CD14-positive monocyte (primary cell): ENCODE results near the gene FAM110D. TPM values are rescaled to one million over a fixed set of nuclear protein-coding genes. Genes with fewer than 3 reads are reported as not detected.

ENCODE experiments used
- DNase-seq, 3 donors: peaks; one replicate each; pipeline ENCODE4 v3.0.0-alpha.2; 2011 to 2022
- H2AFZ ChIP-seq: 2 replicates; pipeline ENCODE4 v1.6.0; 2012; ENCODE audit warnings: mild to moderate bottlenecking, low read depth, low read length, inconsistent platforms; ENCODE audit not compliant: insufficient read depth, poor library complexity, severe bottlenecking
- H3K27ac ChIP-seq, 2 donors: 1 replicate in 1 of 2; 2 replicates in 1 of 2; pipeline ENCODE4 v1.5.1; 2012 to 2013; ENCODE audit warnings: low read length in 2 of 2, control low read depth in 1 of 2, inconsistent platforms in 1 of 2, low read depth in 1 of 2, mild to moderate bottlenecking in 1 of 2
- H3K27me3 ChIP-seq, 2 donors: one replicate each; pipeline versions ENCODE4 v1.6.0 to v1.6.1; 2011 to 2013; ENCODE audit warnings: low read length in 2 of 2; ENCODE audit not compliant: control insufficient read depth in 2 of 2, insufficient read depth in 2 of 2
- H3K36me3 ChIP-seq, 2 donors: replicated peaks in 1 of 2; 1 replicate in 1 of 2; 2 replicates in 1 of 2; pipeline versions ENCODE4 v1.5.1 to v1.6.1; 2012 to 2013; ENCODE audit warnings: low read length in 2 of 2, control low read depth in 1 of 2, inconsistent platforms in 1 of 2, mild to moderate bottlenecking in 1 of 2; ENCODE audit not compliant: insufficient read depth in 2 of 2, control insufficient read depth in 1 of 2
- H3K4me1 ChIP-seq, 2 donors: 1 replicate in 1 of 2; 2 replicates in 1 of 2; pipeline versions ENCODE4 v1.5.1 to v1.6.1; 2012 to 2013; ENCODE audit warnings: low read length in 2 of 2, control low read depth in 1 of 2, inconsistent platforms in 1 of 2, mild to moderate bottlenecking in 1 of 2, moderate library complexity in 1 of 2; ENCODE audit not compliant: insufficient read depth in 2 of 2, control insufficient read depth in 1 of 2
- H3K4me2 ChIP-seq: replicated peaks from 2 replicates; pipeline ENCODE3; 2012; ENCODE audit warnings: low read length, moderate library complexity, mild to moderate bottlenecking; ENCODE audit not compliant: poor library complexity, severe bottlenecking; ENCODE audit errors: extremely low read depth
- H3K4me3 ChIP-seq, 3 experiments: fragments of 200-600 bp in 1 of 3; sonication (generic) in 1 of 3; replicated peaks in 1 of 3; 1 replicate in 2 of 3; 2 replicates in 1 of 3; pipeline ENCODE4 v1.5.1; 2011 to 2013; ENCODE audit warnings: low read length in 3 of 3, mild to moderate bottlenecking in 3 of 3, control low read depth in 2 of 3, low read depth in 2 of 3, inconsistent platforms in 1 of 3, moderate library complexity in 1 of 3
- H3K79me2 ChIP-seq: 2 replicates; pipeline ENCODE4 v1.6.0; 2012; ENCODE audit warnings: mild to moderate bottlenecking, control low read depth, inconsistent platforms, low read length, moderate library complexity; ENCODE audit not compliant: insufficient read depth
- H3K9ac ChIP-seq: 2 replicates; pipeline ENCODE4 v1.6.0; 2017; ENCODE audit warnings: low read length, mild to moderate bottlenecking; ENCODE audit not compliant: insufficient read depth, poor library complexity, severe bottlenecking
- H3K9me3 ChIP-seq, 2 donors: replicated peaks in 1 of 2; 1 replicate in 1 of 2; 2 replicates in 1 of 2; pipeline versions ENCODE4 v1.5.1 to v1.6.1; 2012 to 2013; ENCODE audit warnings: low read length in 2 of 2, control low read depth in 1 of 2; ENCODE audit not compliant: control insufficient read depth in 1 of 2, insufficient read depth in 1 of 2
- H4K20me1 ChIP-seq: 2 replicates; pipeline ENCODE4 v1.6.0; 2012; ENCODE audit warnings: mild to moderate bottlenecking, low read length, control low read depth, moderate library complexity; ENCODE audit not compliant: insufficient read depth
- H3K27ac Mint-ChIP-seq, 7 donors: one replicate each; pipeline ENCODE4 v1.8.0; 2020; ENCODE audit warnings: mild to moderate bottlenecking in 7 of 7, mixed read lengths in 7 of 7, moderate library complexity in 6 of 7, inconsistent platforms in 2 of 7
- H3K27me3 Mint-ChIP-seq, 3 donors: one replicate each; pipeline ENCODE4 v1.8.0; 2021 to 2022; ENCODE audit warnings: low read depth in 3 of 3, mild to moderate bottlenecking in 3 of 3, mixed read lengths in 3 of 3, moderate library complexity in 3 of 3, inconsistent platforms in 1 of 3
- H3K36me3 Mint-ChIP-seq, 2 donors: one replicate each; pipeline ENCODE4 v1.8.0; 2020; ENCODE audit warnings: mixed read lengths in 2 of 2, inconsistent platforms in 1 of 2, mild to moderate bottlenecking in 1 of 2
- H3K4me1 Mint-ChIP-seq: one replicate; pipeline ENCODE4 v1.8.0; 2020; ENCODE audit warnings: mild to moderate bottlenecking, mixed read lengths
- H3K4me3 Mint-ChIP-seq, 2 donors: one replicate each; pipeline ENCODE4 v1.8.0; 2020; ENCODE audit warnings: mild to moderate bottlenecking in 2 of 2, mixed read lengths in 2 of 2, moderate library complexity in 1 of 2
- H3K9me3 Mint-ChIP-seq, 7 donors: one replicate each; pipeline ENCODE4 v1.8.0; 2020 to 2022; ENCODE audit warnings: mixed read lengths in 7 of 7, mild to moderate bottlenecking in 6 of 7, moderate library complexity in 6 of 7, inconsistent platforms in 2 of 7
- CTCF ChIP-seq: fragments of 200-600 bp; IDR thresholded peaks from one replicate; pipeline ENCODE4 v1.8.0; 2022; ENCODE audit warnings: antibody characterized with exemption, mild to moderate bottlenecking
- WGBS: methylation state at CpG from one replicate; pipeline ENCODE4 v1.1.5; 2013; ENCODE audit warnings: missing lambda C conversion rate; ENCODE audit not compliant: insufficient coverage; 5-methylcytosine and 5-hydroxymethylcytosine counted together
- intact Hi-C, 2 donors: fragments of 100-400 bp; cut with micrococcal nuclease; formaldehyde crosslinking; loops; one replicate each; pipeline versions ENCODE4 v1.15.0 to v1.15.1; 2023
- polyA plus RNA-seq, 3 donors: library from polyadenylated mRNA; depleted of rRNA in 1 of 3; unstranded in 2 of 3; stranded (reverse) in 1 of 3; fragments of 300-500 nt in 2 of 3; fragments of >200 nt in 1 of 3; fragmentation: Illumina TruSeq in 2 of 3; gene quantifications; 1 replicate in 2 of 3; 2 replicates in 1 of 3; pipeline ENCODE4 v1.2.3, GENCODE V29; 2012 to 2021

FAM110D gene
- polyA plus RNA-seq, 3 donors, result not detected

GRCh38 chr1:26122988-26123973 is 35.6 kb upstream of the FAM110D start:
- no peak overlapping the region for H3K9ac ChIP-seq
- no peak for TF ChIP-seq CTCF
- peak overlapping the region; percentile 9 for H3K4me2 ChIP-seq
- Mint-ChIP-seq H3K9me3 (peaks cover 0 to 2% (median 0%) of the 10 kb centered on the region in 7 donors), H3K27ac (peak overlapping the region; percentile 45 to 85 (median 68)), H3K4me1 (peaks cover 80% of the 10 kb centered on the region), H3K27me3 (no peaks in the 10 kb centered on the region), H3K36me3 (peaks cover 9 to 22% of the 10 kb centered on the region in 2 donors), H3K4me3 (no peak overlapping the region)
- no peaks in the 10 kb centered on the region for H3K27me3 ChIP-seq
- H3K9me3 ChIP-seq, result no peaks in the 10 kb centered on the region
- H3K36me3 ChIP-seq, result peaks cover 9 to 11% of the 10 kb centered on the region in 2 donors
- peaks cover 45% of the 10 kb centered on the region for H3K79me2 ChIP-seq
- WGBS, result no CpG with 5 or more reads among the region's 7 CpGs
- peaks cover 62 to 85% of the 10 kb centered on the region in 2 donors for H3K4me1 ChIP-seq
- intact Hi-C loops, result loop anchor here in 1 of 2 donors (5.0 kb wide), 1 partner anchor 39 kb away; no protein-coding TSS in a partner anchor
- H3K4me3 ChIP-seq, result no peak overlapping the region
- peak in 2 of 3 donors; percentile 33 to 50 for DNase-seq
- H3K27ac ChIP-seq, result peak overlapping the region in 1 of 2 donors; percentile 77
- no peaks in the 10 kb centered on the region for H4K20me1 ChIP-seq
- no peak overlapping the region for H2AFZ ChIP-seq

DNA sequence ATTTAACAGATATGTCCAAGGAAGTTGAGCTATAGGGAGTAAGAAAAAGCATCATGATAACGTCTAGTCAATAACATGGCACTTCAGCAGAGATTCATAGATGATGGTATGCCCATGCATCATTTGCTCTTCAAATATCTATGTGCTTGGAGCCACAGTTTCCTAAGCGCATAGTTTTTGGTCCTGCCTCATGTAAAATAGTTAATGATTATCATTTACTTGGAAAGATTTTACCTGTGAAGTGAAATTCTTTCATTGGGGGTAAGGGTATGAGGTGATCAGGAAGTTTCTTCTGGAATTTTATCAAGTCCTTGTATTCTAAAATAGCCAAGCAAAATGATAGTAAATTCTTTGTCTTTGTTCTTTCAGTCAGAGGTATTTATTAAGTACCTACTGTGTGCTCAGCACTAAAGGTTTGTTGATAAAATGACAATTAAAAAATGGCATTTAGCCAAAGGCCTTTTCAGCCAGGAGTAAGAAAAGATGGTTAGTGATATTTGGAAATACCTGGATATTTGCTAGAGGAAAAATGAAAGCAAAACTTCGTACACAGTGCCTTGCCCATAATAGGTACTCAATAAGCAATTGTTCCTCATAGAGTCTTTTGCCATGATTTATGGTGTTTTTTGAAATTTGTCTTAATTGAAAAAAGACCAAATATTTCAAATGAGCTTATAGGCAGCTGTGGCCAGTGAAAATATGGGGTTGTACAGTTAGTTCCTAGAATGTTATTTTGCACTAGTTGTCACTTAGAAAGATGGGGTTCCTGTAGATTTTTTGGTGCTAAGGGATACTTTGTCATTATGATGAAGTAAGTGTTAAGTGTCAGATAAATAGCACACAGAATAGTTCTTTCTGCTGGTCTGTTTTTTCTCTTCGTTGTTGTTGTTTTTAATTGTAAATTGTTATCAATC is 34.2 kb upstream of the FAM110D start:
- Histone ChIP-seq H3K4me3 (no peak overlapping the region), H3K79me2 (peaks cover 42% of the 10 kb centered on the region), H3K27ac (peak overlapping the region in 1 of 2 donors; percentile 77)

More for the DNA sequence above, 34.2 kb upstream of the FAM110D start:
- peaks cover 65 to 87% of the 10 kb centered on the region in 2 donors for H3K4me1 ChIP-seq
- H4K20me1 ChIP-seq, result no peaks in the 10 kb centered on the region
- Mint-ChIP-seq H3K9me3 (peaks cover 0 to 2% (median 0%) of the 10 kb centered on the region in 7 donors), H3K4me3 (no peak overlapping the region), H3K27me3 (no peaks in the 10 kb centered on the region), H3K36me3 (peaks cover 3 to 9% of the 10 kb centered on the region in 2 donors), H3K4me1 (peaks cover 76% of the 10 kb centered on the region), H3K27ac (peak overlapping the region in 4 of 7 donors; percentile 25 to 75 (median 37))
- no peaks in the 10 kb centered on the region for H3K36me3 ChIP-seq
- no peak for TF ChIP-seq CTCF
- H3K9ac ChIP-seq, result no peak overlapping the region
- no peaks in the 10 kb centered on the region for H3K9me3 ChIP-seq
- H3K4me2 ChIP-seq, result peak overlapping the region; percentile 4
- H3K27me3 ChIP-seq, result no peaks in the 10 kb centered on the region
- no CpG with 5 or more reads among the region's 4 CpGs for WGBS
- intact Hi-C loops, result loop anchor here in 1 of 2 donors (5.0 kb wide), 1 partner anchor 38 kb away; no protein-coding TSS in a partner anchor
- H2AFZ ChIP-seq, result no peak overlapping the region
- DNase-seq, result no peak
